ENCODE results near the gene ELMO1. TPM values are rescaled to one million over a fixed set of nuclear protein-coding genes. Genes with fewer than 3 reads are reported as not detected.
A peak's percentile ranks its signal among the peaks of the same experiment; 100 is the strongest.

ELMO1 gene
- total and polyA plus RNA-seq, 2 of the 13 experiments (the other 11 are each of a cell fraction or from before 2014, with no cell fraction given): 0.11 to 0.17 TPM

DNA sequence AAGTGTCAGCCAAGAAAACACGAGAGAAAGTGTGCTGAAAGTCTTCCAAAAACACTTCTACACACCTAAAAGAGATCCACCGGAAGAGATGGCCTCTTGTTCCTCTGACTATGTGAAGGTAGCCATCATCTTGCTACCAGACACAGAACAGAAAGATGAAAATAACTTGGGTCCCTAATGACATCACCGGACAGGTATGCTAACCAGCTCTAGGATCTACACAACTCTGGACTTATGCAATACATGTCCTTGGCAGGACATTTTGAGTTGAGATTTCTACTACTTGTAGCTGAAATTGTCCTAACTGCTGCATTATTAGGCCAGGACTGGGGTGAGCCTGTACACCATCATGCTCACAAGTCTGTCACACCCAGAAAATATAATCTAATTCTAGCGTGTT is 358.7 kb downstream of the ELMO1 start (continued):
- TF ChIP-seq SETDB1 (CRISPR knock-in tag; IDR thresholded peaks at IDR 0.05; ENCODE audit: borderline replicate concordance) (no peak), ZNF362 (CRISPR knock-in tag; IDR thresholded peaks at IDR 0.05; ENCODE audit: borderline replicate concordance) (no peak), CAMTA2 (CRISPR knock-in tag; IDR thresholded peaks at IDR 0.05; ENCODE audit: borderline replicate concordance) (no peak), DNMT1 (CRISPR knock-in tag; IDR thresholded peaks at IDR 0.05) (no peak), ZNF616 (CRISPR knock-in tag; IDR thresholded peaks at IDR 0.05; ENCODE audit: low read depth) (no peak), ELF4 (CRISPR knock-in tag; IDR thresholded peaks at IDR 0.05; ENCODE audit: borderline replicate concordance) (no peak), ZNF770 (CRISPR knock-in tag; IDR thresholded peaks at IDR 0.05) (no peak), AKNA (CRISPR knock-in tag; IDR thresholded peaks at IDR 0.05; ENCODE audit: borderline replicate concordance) (no peak), ZMYM4 (CRISPR knock-in tag; IDR thresholded peaks at IDR 0.05) (peak; percentile 65), ZSCAN12 (CRISPR knock-in tag; IDR thresholded peaks at IDR 0.05) (no peak), SMARCE1 (IDR thresholded peaks at IDR 0.05; ENCODE audit: borderline replicate concordance) (no peak)
- TF ChIP-seq, protein P1, sequence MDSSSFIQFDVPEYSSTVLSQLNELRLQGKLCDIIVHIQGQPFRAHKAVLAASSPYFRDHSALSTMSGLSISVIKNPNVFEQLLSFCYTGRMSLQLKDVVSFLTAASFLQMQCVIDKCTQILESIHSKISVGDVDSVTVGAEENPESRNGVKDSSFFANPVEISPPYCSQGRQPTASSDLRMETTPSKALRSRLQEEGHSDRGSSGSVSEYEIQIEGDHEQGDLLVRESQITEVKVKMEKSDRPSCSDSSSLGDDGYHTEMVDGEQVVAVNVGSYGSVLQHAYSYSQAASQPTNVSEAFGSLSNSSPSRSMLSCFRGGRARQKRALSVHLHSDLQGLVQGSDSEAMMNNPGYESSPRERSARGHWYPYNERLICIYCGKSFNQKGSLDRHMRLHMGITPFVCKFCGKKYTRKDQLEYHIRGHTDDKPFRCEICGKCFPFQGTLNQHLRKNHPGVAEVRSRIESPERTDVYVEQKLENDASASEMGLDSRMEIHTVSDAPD (CRISPR knock-in tag; IDR thresholded peaks at IDR 0.05): no peak
- TF ChIP-seq, protein P2, sequence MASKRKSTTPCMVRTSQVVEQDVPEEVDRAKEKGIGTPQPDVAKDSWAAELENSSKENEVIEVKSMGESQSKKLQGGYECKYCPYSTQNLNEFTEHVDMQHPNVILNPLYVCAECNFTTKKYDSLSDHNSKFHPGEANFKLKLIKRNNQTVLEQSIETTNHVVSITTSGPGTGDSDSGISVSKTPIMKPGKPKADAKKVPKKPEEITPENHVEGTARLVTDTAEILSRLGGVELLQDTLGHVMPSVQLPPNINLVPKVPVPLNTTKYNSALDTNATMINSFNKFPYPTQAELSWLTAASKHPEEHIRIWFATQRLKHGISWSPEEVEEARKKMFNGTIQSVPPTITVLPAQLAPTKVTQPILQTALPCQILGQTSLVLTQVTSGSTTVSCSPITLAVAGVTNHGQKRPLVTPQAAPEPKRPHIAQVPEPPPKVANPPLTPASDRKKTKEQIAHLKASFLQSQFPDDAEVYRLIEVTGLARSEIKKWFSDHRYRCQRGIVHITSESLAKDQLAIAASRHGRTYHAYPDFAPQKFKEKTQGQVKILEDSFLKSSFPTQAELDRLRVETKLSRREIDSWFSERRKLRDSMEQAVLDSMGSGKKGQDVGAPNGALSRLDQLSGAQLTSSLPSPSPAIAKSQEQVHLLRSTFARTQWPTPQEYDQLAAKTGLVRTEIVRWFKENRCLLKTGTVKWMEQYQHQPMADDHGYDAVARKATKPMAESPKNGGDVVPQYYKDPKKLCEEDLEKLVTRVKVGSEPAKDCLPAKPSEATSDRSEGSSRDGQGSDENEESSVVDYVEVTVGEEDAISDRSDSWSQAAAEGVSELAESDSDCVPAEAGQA (IDR thresholded peaks at IDR 0.05; ENCODE audit: low read depth): no peak
- TF ChIP-seq, protein P2 (CRISPR knock-in tag; IDR thresholded peaks at IDR 0.05; ENCODE audit: borderline replicate concordance): no peak

Measured in HepG2 (cell line).